Astrocyte (in vitro differentiated cells and primary cell): ENCODE measurements around the gene VRTN. TPM values are rescaled to one million over a fixed set of nuclear protein-coding genes. Genes with fewer than 3 reads are reported as not detected.
"Not testable (repeated sequence)": the region's sequence is repeated elsewhere in the genome, so short reads cannot be mapped to it uniquely, and the experiment has no call there.

Experiments used
- DNase-seq: peaks from one replicate; pipeline ENCODE4 v3.0.0-alpha.2; 2010; ENCODE audit warnings: low read depth
- FAIRE-seq: peaks from 2 replicates; lab custom pipeline; 2011; peaks lifted over from hg19 to GRCh38; lab: Jason Lieb, UNC
- H2AFZ ChIP-seq: 2 replicates; pipeline ENCODE4 v1.6.0; 2012; ENCODE audit warnings: low read depth, low read length, inconsistent platforms
- H3K27ac ChIP-seq: 2 replicates; pipeline ENCODE4 v1.5.1; 2011; ENCODE audit warnings: low read depth, low read length, inconsistent platforms
- H3K27me3 ChIP-seq: 2 replicates; pipeline ENCODE4 v1.6.0; 2011; ENCODE audit warnings: low read length, inconsistent platforms; ENCODE audit not compliant: insufficient read depth
- H3K36me3 ChIP-seq: 2 replicates; pipeline ENCODE4 v1.5.1; 2011; ENCODE audit warnings: low read length, inconsistent platforms; ENCODE audit not compliant: insufficient read depth
- H3K4me1 ChIP-seq: 2 replicates; pipeline ENCODE4 v1.5.1; 2011; ENCODE audit warnings: low read length, inconsistent platforms; ENCODE audit not compliant: insufficient read depth
- H3K4me2 ChIP-seq: 2 replicates; pipeline ENCODE4 v1.6.0; 2012; ENCODE audit warnings: low read length, inconsistent platforms
- H3K4me3 ChIP-seq: 2 replicates; pipeline ENCODE4 v1.5.1; 2011; ENCODE audit warnings: low read depth, mild to moderate bottlenecking, low read length, inconsistent platforms; ENCODE audit not compliant: insufficient read depth
- H3K79me2 ChIP-seq: 2 replicates; pipeline ENCODE4 v1.6.0; 2012; ENCODE audit warnings: mild to moderate bottlenecking, low read length, inconsistent platforms; ENCODE audit not compliant: insufficient read depth
- H3K9ac ChIP-seq: 2 replicates; pipeline ENCODE4 v1.6.0; 2012; ENCODE audit warnings: mild to moderate bottlenecking, low read length, inconsistent platforms
- H3K9me3 ChIP-seq: 2 replicates; pipeline ENCODE4 v1.5.1; 2012; ENCODE audit warnings: low read depth, mild to moderate bottlenecking, low read length, inconsistent platforms; ENCODE audit not compliant: insufficient read depth
- H4K20me1 ChIP-seq: 2 replicates; pipeline ENCODE4 v1.6.0; 2012; ENCODE audit warnings: low read length, inconsistent platforms; ENCODE audit not compliant: insufficient read depth
- H3K27ac Mint-ChIP-seq: one replicate; pipeline ENCODE4 v1.8.0; 2021; ENCODE audit warnings: mild to moderate bottlenecking, mixed read lengths; ENCODE audit not compliant: unreplicated experiment
- H3K27me3 Mint-ChIP-seq: one replicate; pipeline ENCODE4 v1.8.0; 2021; ENCODE audit warnings: low read depth, mixed read lengths; ENCODE audit not compliant: unreplicated experiment
- H3K36me3 Mint-ChIP-seq: one replicate; pipeline ENCODE4 v1.8.0; 2021; ENCODE audit warnings: low read depth, mixed read lengths; ENCODE audit not compliant: unreplicated experiment
- H3K4me1 Mint-ChIP-seq: one replicate; pipeline ENCODE4 v1.8.0; 2021; ENCODE audit warnings: low read depth, mixed read lengths; ENCODE audit not compliant: unreplicated experiment
- H3K4me3 Mint-ChIP-seq: one replicate; pipeline ENCODE4 v1.8.0; 2021; ENCODE audit warnings: mild to moderate bottlenecking, moderate library complexity, mixed read lengths; ENCODE audit not compliant: unreplicated experiment
- H3K9me3 Mint-ChIP-seq: one replicate; pipeline ENCODE4 v1.8.0; 2021; ENCODE audit warnings: mild to moderate bottlenecking, mixed read lengths; ENCODE audit not compliant: unreplicated experiment
- EZH2 ChIP-seq: IDR thresholded peaks from 2 replicates; pipeline ENCODE4 v1.6.1; 2012; ENCODE audit warnings: mild to moderate bottlenecking, low read length, inconsistent platforms; ENCODE audit not compliant: insufficient read depth
- total RNA-seq: library from RNA; stranded (reverse); gene quantifications from 2 replicates; pipeline ENCODE4 v1.2.1, GENCODE V29; 2021
- TF ChIP-seq, protein P1 (sequence below): IDR thresholded peaks from 2 replicates; pipeline ENCODE4 v1.5.1; 2011; ENCODE audit warnings: low read depth, mild to moderate bottlenecking, inconsistent platforms, low read length, moderate library complexity; ENCODE audit not compliant: insufficient read depth

VRTN gene
- total RNA-seq, 1 donor from 2014 or later = 0.16 TPM

DNA sequence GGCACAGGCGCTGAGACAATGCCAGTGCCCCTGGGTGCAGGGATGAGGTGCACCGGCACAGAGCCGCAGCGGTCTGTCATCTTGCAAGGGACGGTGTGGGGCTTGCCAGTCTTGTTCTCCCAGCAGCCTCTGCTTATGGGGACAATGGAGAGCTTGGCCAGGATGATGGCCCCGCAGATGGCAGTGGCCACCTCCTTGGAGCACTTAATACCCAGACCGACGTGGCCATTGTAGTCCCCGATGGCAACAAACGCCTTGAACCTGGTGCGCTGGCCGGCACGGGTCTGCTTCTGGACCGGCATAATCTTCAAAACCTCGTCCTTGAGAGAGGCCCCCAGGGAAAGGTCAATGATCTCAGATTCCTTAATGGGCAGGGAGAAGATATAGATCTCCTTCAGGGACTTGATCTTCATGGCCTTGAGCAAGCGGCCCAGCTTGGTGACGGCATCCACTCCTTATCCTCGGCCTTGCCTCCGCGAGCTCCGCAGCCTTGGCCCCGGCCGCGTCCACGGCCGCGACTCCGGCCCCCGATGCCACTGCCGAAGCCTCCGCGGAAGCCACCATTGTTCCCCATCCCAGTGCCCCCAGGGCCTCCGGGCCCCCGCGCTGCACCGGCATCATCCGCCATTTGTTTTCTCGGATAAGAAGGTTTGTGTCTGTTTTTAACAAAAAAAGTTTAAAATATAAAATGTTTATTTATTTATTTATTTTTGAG, 29.9 kb downstream of the VRTN start:
- H3K27me3 Mint-ChIP-seq = peaks cover 4% of the 10 kb centered on the region
- FAIRE-seq = no peak

DNA sequence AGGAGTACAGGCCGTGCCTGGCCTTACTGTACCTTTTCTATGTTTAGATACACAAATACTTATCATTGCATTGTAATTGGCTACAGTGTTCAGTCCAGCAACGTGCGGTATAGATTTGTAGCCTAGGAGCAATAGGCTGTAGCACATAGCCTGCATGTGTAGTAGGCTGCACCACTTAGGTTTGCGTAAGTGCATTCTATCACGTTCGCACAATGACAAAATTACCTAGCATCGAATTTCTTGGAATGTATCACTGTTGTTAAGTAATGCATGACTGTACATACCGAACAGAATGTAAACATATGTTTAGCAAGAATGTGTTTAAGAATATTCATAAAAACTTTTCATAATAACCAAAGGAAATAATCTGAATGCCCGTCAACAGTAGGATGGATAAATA, 31.9 kb downstream of the VRTN start:
- H3K4me2 ChIP-seq = no peak overlapping the region
- H3K79me2 ChIP-seq = no peaks in the 10 kb centered on the region
- H3K4me1 ChIP-seq = no peaks in the 10 kb centered on the region
- H3K27ac ChIP-seq = no peak overlapping the region
- no peaks in the 10 kb centered on the region for H3K27me3 ChIP-seq
- H3K9ac ChIP-seq = no peak overlapping the region
- H2AFZ ChIP-seq = no peak overlapping the region
- no peaks in the 10 kb centered on the region for H3K36me3 ChIP-seq
- H3K4me1 Mint-ChIP-seq = no peaks in the 10 kb centered on the region
- H3K4me3 ChIP-seq = no peak overlapping the region
- H3K9me3 Mint-ChIP-seq = no peaks in the 10 kb centered on the region
- peaks cover 5% of the 10 kb centered on the region for H3K27me3 Mint-ChIP-seq
- H3K36me3 Mint-ChIP-seq = no peaks in the 10 kb centered on the region
- DNase-seq (no peak), FAIRE-seq (no peak)
- H3K27ac Mint-ChIP-seq = no peak overlapping the region
- no peaks in the 10 kb centered on the region for H4K20me1 ChIP-seq
- H3K9me3 ChIP-seq = no peaks in the 10 kb centered on the region
- TF ChIP-seq, protein P1, sequence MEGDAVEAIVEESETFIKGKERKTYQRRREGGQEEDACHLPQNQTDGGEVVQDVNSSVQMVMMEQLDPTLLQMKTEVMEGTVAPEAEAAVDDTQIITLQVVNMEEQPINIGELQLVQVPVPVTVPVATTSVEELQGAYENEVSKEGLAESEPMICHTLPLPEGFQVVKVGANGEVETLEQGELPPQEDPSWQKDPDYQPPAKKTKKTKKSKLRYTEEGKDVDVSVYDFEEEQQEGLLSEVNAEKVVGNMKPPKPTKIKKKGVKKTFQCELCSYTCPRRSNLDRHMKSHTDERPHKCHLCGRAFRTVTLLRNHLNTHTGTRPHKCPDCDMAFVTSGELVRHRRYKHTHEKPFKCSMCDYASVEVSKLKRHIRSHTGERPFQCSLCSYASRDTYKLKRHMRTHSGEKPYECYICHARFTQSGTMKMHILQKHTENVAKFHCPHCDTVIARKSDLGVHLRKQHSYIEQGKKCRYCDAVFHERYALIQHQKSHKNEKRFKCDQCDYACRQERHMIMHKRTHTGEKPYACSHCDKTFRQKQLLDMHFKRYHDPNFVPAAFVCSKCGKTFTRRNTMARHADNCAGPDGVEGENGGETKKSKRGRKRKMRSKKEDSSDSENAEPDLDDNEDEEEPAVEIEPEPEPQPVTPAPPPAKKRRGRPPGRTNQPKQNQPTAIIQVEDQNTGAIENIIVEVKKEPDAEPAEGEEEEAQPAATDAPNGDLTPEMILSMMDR = no peak
- no peak for TF ChIP-seq EZH2
- H3K4me3 Mint-ChIP-seq = no peak overlapping the region

More for the DNA sequence above, 29.9 kb downstream of the VRTN start:
- Histone ChIP-seq H2AFZ (no peak overlapping the region), H3K4me2 (no peak overlapping the region), H3K79me2 (no peaks in the 10 kb centered on the region), H3K4me3 (no peak overlapping the region), H3K36me3 (no peaks in the 10 kb centered on the region), H3K27me3 (no peaks in the 10 kb centered on the region), H3K4me1 (no peaks in the 10 kb centered on the region), H3K27ac (no peak overlapping the region), H3K9ac (no peak overlapping the region), H3K9me3 (no peaks in the 10 kb centered on the region), H4K20me1 (no peaks in the 10 kb centered on the region)
- no peaks in the 10 kb centered on the region for H3K4me1 Mint-ChIP-seq
- DNase-seq = no peak
- TF ChIP-seq, protein P1 = no peak
- H3K36me3 Mint-ChIP-seq = no peaks in the 10 kb centered on the region
- H3K27ac Mint-ChIP-seq = no peak overlapping the region
- H3K9me3 Mint-ChIP-seq = no peaks in the 10 kb centered on the region
- no peak overlapping the region for H3K4me3 Mint-ChIP-seq

DNA sequence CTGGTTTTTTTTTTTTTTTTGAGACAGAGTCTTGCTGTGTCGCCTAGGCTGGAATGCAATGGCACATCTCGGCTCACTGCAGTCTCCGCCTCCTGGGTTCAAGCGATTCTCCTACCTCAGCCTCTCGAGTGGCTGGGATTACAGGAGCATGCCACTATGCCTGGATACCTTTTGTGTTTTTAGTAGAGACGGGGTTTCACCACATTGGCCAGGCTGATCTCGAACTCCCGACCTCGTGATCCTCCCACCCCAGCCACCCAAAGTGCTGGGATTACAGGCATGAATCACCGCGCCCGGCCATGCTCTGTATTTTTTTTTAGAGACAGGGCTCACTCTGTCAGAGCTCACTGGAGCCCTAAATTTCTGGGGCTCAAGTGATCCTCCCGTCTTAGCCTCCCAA, 32.6 kb downstream of the VRTN start:
- no peak overlapping the region for H3K27ac ChIP-seq
- FAIRE-seq = no peak
- no peaks in the 10 kb centered on the region for H3K27me3 ChIP-seq
- no peaks in the 10 kb centered on the region for H3K4me1 ChIP-seq
- Mint-ChIP-seq H3K27me3 (peaks cover 5% of the 10 kb centered on the region), H3K36me3 (no peaks in the 10 kb centered on the region), H3K27ac (no peak overlapping the region), H3K4me1 (no peaks in the 10 kb centered on the region), H3K9me3 (no peaks in the 10 kb centered on the region), H3K4me3 (no peak overlapping the region)
- H3K9ac ChIP-seq = no peak overlapping the region
- H3K9me3 ChIP-seq = no peaks in the 10 kb centered on the region
- no peaks in the 10 kb centered on the region for H4K20me1 ChIP-seq
- no peak overlapping the region for H2AFZ ChIP-seq
- H3K36me3 ChIP-seq = no peaks in the 10 kb centered on the region
- H3K4me2 ChIP-seq = no peak overlapping the region
- H3K4me3 ChIP-seq = no peak overlapping the region
- H3K79me2 ChIP-seq = no peaks in the 10 kb centered on the region
- TF ChIP-seq, protein P1 = no peak
- TF ChIP-seq EZH2 = no peak
- no peak for DNase-seq

DNA sequence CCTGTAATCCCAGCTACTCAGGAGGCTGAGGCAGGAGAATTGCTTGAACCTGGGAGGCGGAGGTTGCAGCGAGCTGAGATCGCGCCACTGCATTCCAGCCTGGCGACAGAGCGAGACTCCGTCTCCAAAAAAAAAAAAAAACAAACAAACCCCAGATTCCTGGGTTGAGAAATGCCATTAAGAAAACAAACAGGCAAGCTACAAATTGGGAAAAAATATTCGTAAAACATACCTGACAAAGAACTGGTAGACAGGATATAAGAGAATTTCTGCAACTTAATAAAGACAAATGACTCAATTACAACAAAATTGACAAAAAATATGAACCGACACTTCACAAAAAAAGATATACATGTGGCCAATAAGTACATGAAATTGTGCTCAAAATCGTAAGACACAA, 33.3 kb downstream of the VRTN start:
- not testable (repeated sequence) for H4K20me1 ChIP-seq, H3K4me1 ChIP-seq, H3K9ac ChIP-seq, H3K36me3 Mint-ChIP-seq, H3K9me3 ChIP-seq, H3K4me1 Mint-ChIP-seq, H3K27ac ChIP-seq, H3K27me3 ChIP-seq, H3K27ac Mint-ChIP-seq, H3K27me3 Mint-ChIP-seq, H3K4me3 Mint-ChIP-seq, DNase-seq, H3K4me2 ChIP-seq, H3K9me3 Mint-ChIP-seq, H3K4me3 ChIP-seq, H3K36me3 ChIP-seq, H3K79me2 ChIP-seq, FAIRE-seq, H2AFZ ChIP-seq
